ENCODE data around the gene GJA1. TPM values are rescaled to one million over a fixed set of nuclear protein-coding genes. Genes with fewer than 3 reads are reported as not detected.

Gene GJA1
- total RNA-seq, 1 donor from 2014 or later, result 286 TPM

DNA sequence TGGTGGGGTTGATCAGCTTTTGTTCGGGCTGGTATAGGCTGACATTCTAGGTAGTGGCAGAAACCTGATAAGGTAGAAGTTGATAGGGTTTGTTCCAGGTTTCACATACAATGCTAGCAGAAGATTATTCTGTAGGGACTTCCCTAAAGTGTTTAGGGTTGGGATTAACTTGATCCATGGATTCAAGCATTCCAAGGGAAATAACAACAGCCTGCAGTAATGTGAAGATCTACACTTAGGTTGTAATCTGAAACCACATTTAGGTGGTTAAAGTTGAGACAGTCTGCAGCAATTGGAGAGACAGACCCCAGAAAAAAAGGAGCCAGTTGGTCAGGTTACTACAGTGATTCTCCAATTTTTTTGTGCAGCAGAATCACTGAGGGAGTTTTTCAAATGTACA is 56.1 kb downstream of the GJA1 start:
- no peak for DNase-seq (ENCODE audit: extremely low spot score, unreplicated experiment)
- H3K9me3 Mint-ChIP-seq (ENCODE audit: unreplicated experiment), result no peaks in the 10 kb centered on the region
- H3K36me3 Mint-ChIP-seq (ENCODE audit: unreplicated experiment), result no peaks in the 10 kb centered on the region
- H3K27me3 Mint-ChIP-seq (ENCODE audit: unreplicated experiment), result no peaks in the 10 kb centered on the region
- no peak overlapping the region for H3K4me3 Mint-ChIP-seq (ENCODE audit: unreplicated experiment)
- TF ChIP-seq, protein P1, sequence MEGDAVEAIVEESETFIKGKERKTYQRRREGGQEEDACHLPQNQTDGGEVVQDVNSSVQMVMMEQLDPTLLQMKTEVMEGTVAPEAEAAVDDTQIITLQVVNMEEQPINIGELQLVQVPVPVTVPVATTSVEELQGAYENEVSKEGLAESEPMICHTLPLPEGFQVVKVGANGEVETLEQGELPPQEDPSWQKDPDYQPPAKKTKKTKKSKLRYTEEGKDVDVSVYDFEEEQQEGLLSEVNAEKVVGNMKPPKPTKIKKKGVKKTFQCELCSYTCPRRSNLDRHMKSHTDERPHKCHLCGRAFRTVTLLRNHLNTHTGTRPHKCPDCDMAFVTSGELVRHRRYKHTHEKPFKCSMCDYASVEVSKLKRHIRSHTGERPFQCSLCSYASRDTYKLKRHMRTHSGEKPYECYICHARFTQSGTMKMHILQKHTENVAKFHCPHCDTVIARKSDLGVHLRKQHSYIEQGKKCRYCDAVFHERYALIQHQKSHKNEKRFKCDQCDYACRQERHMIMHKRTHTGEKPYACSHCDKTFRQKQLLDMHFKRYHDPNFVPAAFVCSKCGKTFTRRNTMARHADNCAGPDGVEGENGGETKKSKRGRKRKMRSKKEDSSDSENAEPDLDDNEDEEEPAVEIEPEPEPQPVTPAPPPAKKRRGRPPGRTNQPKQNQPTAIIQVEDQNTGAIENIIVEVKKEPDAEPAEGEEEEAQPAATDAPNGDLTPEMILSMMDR (IDR thresholded peaks at IDR 0.05), result no peak
- H3K4me1 Mint-ChIP-seq (ENCODE audit: unreplicated experiment), result peaks cover 8% of the 10 kb centered on the region
- H3K27ac Mint-ChIP-seq (ENCODE audit: unreplicated experiment), result no peak overlapping the region

DNA sequence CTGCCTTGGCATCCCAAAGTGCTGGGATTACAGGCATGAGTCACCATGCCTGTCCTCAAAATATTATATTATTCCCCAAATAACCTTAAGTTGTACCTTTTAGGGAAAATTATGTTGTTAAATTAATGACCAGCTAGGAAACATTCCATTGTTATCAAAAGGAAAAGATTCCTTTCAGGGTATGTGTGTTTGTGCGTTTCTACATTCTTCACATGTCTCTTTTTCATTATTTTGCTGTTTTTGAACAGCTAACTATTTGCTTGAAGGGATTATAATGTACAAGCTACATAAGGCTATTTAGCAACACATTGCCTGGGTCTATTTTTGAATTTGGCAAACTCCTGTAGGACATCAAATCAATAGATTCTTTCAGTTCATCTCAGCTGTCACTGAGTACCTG is 57.1 kb downstream of the GJA1 start:
- peaks cover 8% of the 10 kb centered on the region for H3K4me1 Mint-ChIP-seq (ENCODE audit: unreplicated experiment)
- no peak for DNase-seq (ENCODE audit: extremely low spot score, unreplicated experiment)

DNA sequence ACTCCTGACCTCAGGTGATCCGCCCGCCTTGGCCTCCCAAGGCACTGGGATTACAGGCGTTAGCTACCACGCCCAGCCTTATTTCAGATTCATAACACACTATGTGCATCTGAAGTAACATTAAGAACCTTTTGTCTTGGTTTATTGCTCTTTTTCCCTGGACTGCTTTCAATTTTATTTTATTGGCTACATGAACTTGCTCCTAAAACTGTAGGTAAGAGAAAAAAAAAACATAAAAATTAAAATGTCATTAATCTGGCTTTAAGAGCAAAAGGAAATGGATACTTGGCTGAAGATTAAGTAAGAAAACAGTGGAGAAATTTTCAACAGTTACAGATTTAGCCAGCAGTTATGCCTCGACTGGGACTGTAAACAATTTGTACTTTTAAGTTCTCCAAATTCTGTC is 62.5 kb downstream of the GJA1 start:
- Mint-ChIP-seq H3K27ac (ENCODE audit: unreplicated experiment) (no peak overlapping the region), H3K4me1 (ENCODE audit: unreplicated experiment) (no peaks in the 10 kb centered on the region), H3K9me3 (ENCODE audit: unreplicated experiment) (no peaks in the 10 kb centered on the region), H3K4me3 (ENCODE audit: unreplicated experiment) (no peak overlapping the region), H3K27me3 (ENCODE audit: unreplicated experiment) (no peaks in the 10 kb centered on the region), H3K36me3 (ENCODE audit: unreplicated experiment) (no peaks in the 10 kb centered on the region)
- no peak for DNase-seq (ENCODE audit: extremely low spot score, unreplicated experiment)
- TF ChIP-seq, protein P1 (IDR thresholded peaks at IDR 0.05), result no peak

More for the DNA sequence above, 57.1 kb downstream of the GJA1 start:
- Mint-ChIP-seq H3K27ac (ENCODE audit: unreplicated experiment) (no peak overlapping the region), H3K27me3 (ENCODE audit: unreplicated experiment) (no peaks in the 10 kb centered on the region), H3K4me3 (ENCODE audit: unreplicated experiment) (no peak overlapping the region), H3K9me3 (ENCODE audit: unreplicated experiment) (no peaks in the 10 kb centered on the region), H3K36me3 (ENCODE audit: unreplicated experiment) (no peaks in the 10 kb centered on the region)
- TF ChIP-seq, protein P1 (IDR thresholded peaks at IDR 0.05), result no peak

DNA sequence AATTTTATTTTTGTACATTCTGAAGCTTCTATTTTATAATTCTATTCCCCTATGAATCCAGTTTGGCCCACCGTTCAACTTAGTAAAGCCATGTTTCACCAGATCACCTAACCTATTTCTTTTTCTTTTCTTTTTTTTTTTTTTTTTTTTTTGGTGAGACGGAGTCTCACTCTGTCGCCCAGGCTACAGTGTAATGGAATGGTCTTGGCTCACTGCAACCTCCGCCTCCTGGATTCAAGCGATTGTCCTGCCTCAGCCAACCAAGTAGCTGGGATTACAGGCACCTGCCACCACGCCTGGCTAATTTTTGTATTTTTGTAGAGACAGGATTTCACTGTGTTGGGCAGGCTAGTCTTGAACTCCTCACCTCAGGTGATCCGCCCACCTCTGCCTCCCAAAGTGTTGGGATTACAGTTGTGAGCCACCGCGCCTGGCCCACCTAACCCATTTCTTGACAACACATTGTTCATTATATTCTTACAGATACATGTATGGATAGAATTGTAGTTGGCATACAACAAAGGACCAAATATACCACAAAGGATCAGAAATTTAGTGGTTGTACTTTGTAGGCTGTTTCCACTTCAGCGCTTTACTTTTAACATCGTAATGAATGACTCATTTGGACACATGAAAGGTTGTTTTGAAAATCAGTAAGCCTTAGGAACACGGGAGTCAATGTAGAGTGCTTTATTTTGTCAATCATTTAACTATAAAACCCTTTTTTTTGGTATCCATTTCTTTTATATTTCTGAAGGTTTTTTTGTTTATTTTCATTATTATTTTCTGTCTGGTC is 63.2 kb downstream of the GJA1 start:
- peaks cover 5% of the 10 kb centered on the region for H3K4me1 Mint-ChIP-seq (ENCODE audit: unreplicated experiment)
- H3K27me3 Mint-ChIP-seq (ENCODE audit: unreplicated experiment), result no peaks in the 10 kb centered on the region
- no peaks in the 10 kb centered on the region for H3K36me3 Mint-ChIP-seq (ENCODE audit: unreplicated experiment)
- no peak overlapping the region for H3K4me3 Mint-ChIP-seq (ENCODE audit: unreplicated experiment)
- TF ChIP-seq, protein P1 (IDR thresholded peaks at IDR 0.05), result no peak
- no peaks in the 10 kb centered on the region for H3K9me3 Mint-ChIP-seq (ENCODE audit: unreplicated experiment)
- DNase-seq (ENCODE audit: extremely low spot score, unreplicated experiment), result no peak
- H3K27ac Mint-ChIP-seq (ENCODE audit: unreplicated experiment), result no peak overlapping the region

Other genes with a start within 250 kb of the GJA1 start
- gene TBC1D32, start 101.2 kb upstream of the GJA1 start, total RNA-seq, result 13.4 and 14.1 TPM in 2 replicates